A549 (cell line): Measurements from ENCODE around the gene KDELR1.

Experiments
- BHLHE40 ChIP-seq: IDR thresholded peaks from 2 replicates; pipeline ENCODE4 v1.6.1; 2012; ENCODE audit warnings: low read depth, low read length, inconsistent platforms
- POLR2A ChIP-seq: IDR thresholded peaks from 2 replicates; pipeline ENCODE4 v1.6.1; 2012; ENCODE audit warnings: mild to moderate bottlenecking, low read length
- RAD21 ChIP-seq, 2 experiments: fragments of >200 bp in 1 of 2; sonication (Bioruptor Twin) in 1 of 2; formaldehyde crosslinking in 1 of 2; IDR thresholded peaks in 1 of 2; conservative IDR thresholded peaks in 1 of 2; 2 replicates in 1 of 2; 3 replicates in 1 of 2; pipeline ENCODE4 v1.6.1; 2012 to 2018; ENCODE audit warnings: inconsistent platforms in 1 of 2
- RFX5 ChIP-seq: fragments of 450-650 bp; IDR thresholded peaks from 2 replicates; pipeline ENCODE4 v1.7.1; 2014; ENCODE audit warnings: antibody characterized with exemption, mild to moderate bottlenecking, moderate library complexity
- TF ChIP-seq, protein P1 (sequence below): fragments of >200 bp; sonication (Bioruptor Twin); formaldehyde crosslinking; IDR thresholded peaks from 3 replicates; pipeline ENCODE4 v1.5.1; 2016

DNA sequence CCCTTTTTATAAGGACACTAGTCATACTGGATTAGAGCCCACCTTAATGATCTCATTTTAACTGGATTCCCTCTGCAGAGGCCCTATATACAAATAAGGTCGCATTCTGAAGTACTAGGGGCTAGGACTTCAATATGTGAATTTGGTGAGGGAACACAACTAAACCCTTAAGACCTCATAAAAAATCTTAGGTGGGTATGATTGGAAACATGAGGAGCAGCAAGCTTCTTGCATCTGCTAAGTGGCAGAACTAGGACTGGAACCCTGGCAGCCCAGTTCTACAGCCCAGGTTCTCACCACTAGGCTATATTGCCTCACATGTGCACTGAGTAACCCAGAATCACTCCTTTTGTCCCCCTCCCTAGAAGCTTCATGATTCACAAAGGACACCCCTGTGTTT is 37.3 kb upstream of the KDELR1 start:
- TF ChIP-seq RAD21 (conservative IDR thresholded peaks at IDR 0.05 in 1 of 2, IDR thresholded peaks at IDR 0.05 in 1 of 2) (no peak), BHLHE40 (no peak), RFX5 (no peak), POLR2A (no peak)
- TF ChIP-seq, protein P1, sequence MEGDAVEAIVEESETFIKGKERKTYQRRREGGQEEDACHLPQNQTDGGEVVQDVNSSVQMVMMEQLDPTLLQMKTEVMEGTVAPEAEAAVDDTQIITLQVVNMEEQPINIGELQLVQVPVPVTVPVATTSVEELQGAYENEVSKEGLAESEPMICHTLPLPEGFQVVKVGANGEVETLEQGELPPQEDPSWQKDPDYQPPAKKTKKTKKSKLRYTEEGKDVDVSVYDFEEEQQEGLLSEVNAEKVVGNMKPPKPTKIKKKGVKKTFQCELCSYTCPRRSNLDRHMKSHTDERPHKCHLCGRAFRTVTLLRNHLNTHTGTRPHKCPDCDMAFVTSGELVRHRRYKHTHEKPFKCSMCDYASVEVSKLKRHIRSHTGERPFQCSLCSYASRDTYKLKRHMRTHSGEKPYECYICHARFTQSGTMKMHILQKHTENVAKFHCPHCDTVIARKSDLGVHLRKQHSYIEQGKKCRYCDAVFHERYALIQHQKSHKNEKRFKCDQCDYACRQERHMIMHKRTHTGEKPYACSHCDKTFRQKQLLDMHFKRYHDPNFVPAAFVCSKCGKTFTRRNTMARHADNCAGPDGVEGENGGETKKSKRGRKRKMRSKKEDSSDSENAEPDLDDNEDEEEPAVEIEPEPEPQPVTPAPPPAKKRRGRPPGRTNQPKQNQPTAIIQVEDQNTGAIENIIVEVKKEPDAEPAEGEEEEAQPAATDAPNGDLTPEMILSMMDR = no peak
